Calu3 (cell line): Measurements from ENCODE around the gene IGFN1. TPM values are rescaled to one million over a fixed set of nuclear protein-coding genes. Genes with fewer than 3 reads are reported as not detected.

Source experiments
- BruUV-seq: library from RNA; stranded (reverse); fragments of 400-500 nt; replicated peaks from 2 replicates; lab custom pipeline; 2021; lab: Mats Ljungman, UMichigan
- CTCF ChIA-PET: fragments of 300-600 bp; sonication (Branson Sonifier 250); formaldehyde crosslinking; loops from one replicate; lab custom pipeline; 2022; ENCODE audit warnings: antibody characterized with exemption; lab: Charles Lee
- DNase-seq: peaks from one replicate; pipeline ENCODE4 v3.0.0; 2022
- H3K27ac Mint-ChIP-seq: one replicate; pipeline ENCODE4 v1.8.0; 2022; ENCODE audit warnings: mixed read lengths; ENCODE audit not compliant: unreplicated experiment
- H3K27me3 Mint-ChIP-seq: one replicate; pipeline ENCODE4 v1.8.0; 2022; ENCODE audit warnings: mixed read lengths; ENCODE audit not compliant: unreplicated experiment
- H3K36me3 Mint-ChIP-seq: one replicate; pipeline ENCODE4 v1.8.0; 2022; ENCODE audit warnings: mild to moderate bottlenecking, moderate library complexity, mixed read lengths; ENCODE audit not compliant: insufficient read depth, unreplicated experiment
- H3K4me1 Mint-ChIP-seq: one replicate; pipeline ENCODE4 v1.8.0; 2022; ENCODE audit warnings: mild to moderate bottlenecking, low read depth, mixed read lengths; ENCODE audit not compliant: unreplicated experiment
- H3K4me3 Mint-ChIP-seq: one replicate; pipeline ENCODE4 v1.8.0; 2022; ENCODE audit warnings: mild to moderate bottlenecking, low read depth, moderate library complexity, mixed read lengths; ENCODE audit not compliant: unreplicated experiment
- H3K9me3 Mint-ChIP-seq: one replicate; pipeline ENCODE4 v1.8.0; 2022; ENCODE audit warnings: low read depth, mixed read lengths; ENCODE audit not compliant: unreplicated experiment
- intact Hi-C: fragments of 100-400 bp; cut with micrococcal nuclease; formaldehyde crosslinking; loops from one replicate; pipeline ENCODE4 v1.10.0; 2022; ENCODE audit not compliant: unreplicated experiment
- total RNA-seq: library from RNA; stranded (reverse); gene quantifications from 2 replicates; pipeline ENCODE4 v1.2.3, GENCODE V29; 2022
- TF ChIP-seq, protein P1 (sequence below): fragments of 200-600 bp; IDR thresholded peaks from one replicate; pipeline ENCODE4 v1.8.0; 2022; ENCODE audit warnings: antibody characterized with exemption; ENCODE audit not compliant: unreplicated experiment

The IGFN1 gene
- total RNA-seq, 1 experiment from 2014 or later = not detected

DNA sequence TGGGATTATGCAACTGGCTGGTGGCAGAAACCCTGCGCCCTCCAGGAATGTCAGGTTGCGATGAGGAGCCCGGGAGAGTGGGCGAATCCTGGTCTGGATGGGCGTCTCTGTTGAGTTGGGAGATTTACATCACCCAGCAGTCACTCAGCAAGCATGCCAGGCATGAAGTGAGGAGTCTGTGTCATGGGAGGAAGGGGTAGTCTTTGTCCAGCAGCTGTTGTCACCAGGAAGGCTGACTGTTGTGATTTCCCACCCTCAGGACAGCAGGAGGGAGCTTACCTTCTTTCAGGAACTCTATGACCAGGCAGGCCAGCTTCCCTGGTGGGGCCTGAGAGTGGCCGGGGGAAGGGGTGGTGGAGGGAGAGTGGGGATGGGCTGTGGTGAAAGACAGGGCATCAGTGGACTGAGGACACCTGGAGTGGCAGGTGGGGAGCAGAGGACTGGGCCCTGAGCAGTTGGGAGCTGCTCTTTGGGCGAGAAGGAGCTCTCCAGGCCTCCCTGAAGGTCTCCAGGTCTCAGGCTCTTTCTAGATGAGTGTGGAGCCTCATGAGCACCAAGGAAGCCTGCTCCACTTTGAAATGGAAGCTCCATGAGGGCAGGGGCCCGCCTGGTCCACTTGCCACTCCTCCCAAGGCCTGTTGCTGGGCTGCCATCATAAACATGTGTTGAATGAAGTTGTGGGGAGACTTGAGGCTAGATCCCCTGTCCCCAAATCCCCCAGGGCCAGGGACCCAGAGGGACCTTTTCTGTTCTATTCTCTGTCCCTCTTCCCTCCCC lies 71.3 kb downstream of the IGFN1 start:
- intact Hi-C loops = no loop called here
- Mint-ChIP-seq H3K9me3 (no peaks in the 10 kb centered on the region), H3K27ac (no peak overlapping the region), H3K4me1 (peaks cover 16% of the 10 kb centered on the region), H3K4me3 (no peak overlapping the region), H3K36me3 (no peaks in the 10 kb centered on the region), H3K27me3 (no peaks in the 10 kb centered on the region)
- TF ChIP-seq, protein P1, sequence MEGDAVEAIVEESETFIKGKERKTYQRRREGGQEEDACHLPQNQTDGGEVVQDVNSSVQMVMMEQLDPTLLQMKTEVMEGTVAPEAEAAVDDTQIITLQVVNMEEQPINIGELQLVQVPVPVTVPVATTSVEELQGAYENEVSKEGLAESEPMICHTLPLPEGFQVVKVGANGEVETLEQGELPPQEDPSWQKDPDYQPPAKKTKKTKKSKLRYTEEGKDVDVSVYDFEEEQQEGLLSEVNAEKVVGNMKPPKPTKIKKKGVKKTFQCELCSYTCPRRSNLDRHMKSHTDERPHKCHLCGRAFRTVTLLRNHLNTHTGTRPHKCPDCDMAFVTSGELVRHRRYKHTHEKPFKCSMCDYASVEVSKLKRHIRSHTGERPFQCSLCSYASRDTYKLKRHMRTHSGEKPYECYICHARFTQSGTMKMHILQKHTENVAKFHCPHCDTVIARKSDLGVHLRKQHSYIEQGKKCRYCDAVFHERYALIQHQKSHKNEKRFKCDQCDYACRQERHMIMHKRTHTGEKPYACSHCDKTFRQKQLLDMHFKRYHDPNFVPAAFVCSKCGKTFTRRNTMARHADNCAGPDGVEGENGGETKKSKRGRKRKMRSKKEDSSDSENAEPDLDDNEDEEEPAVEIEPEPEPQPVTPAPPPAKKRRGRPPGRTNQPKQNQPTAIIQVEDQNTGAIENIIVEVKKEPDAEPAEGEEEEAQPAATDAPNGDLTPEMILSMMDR = no peak
- CTCF ChIA-PET = interaction anchor here (0.5 to 1.6 kb wide), 3 partner anchors 106 to 241 kb away, joined by 3 to 4 read pairs (median 3); partner anchors contain the start of gene ASCL5
- no peak for DNase-seq
- BruUV-seq = no TSS peak

DNA sequence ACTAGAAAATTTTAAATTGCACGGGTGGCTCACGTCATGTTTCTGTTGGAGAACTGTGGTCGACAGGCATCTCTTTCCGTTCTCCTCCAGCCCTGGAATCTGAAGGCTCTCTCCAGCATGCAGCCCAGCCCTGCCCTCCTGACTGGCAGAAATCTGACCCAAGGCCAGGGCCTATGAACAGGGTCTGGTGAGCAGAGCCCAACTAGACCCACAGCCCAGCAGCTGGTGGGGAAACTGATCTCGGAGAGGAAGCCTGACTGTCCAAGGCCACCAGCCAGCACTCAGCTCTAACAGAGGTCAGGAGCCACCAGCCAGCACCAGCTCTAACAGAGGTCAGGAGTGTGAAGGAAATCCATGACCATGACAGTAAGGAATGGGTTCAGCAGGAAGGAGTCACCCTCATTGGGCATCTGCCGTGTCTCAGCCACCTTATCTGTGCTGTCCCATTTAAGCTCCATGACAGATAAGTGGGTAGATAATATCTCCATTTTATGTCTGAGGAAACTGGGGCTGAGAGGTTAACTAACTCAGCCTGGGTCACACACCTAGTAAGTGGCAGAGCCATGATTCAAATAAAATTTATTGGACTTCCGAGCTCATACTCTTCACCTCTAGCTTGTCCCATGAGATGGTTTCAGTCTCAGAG lies 72.5 kb downstream of the IGFN1 start:
- CTCF ChIA-PET = interaction anchor here (1.6 kb wide), 1 partner anchor 136 kb away, joined by 3 read pairs; the partner anchor contains the start of gene ASCL5
- H3K4me1 Mint-ChIP-seq = peaks cover 28% of the 10 kb centered on the region

DNA sequence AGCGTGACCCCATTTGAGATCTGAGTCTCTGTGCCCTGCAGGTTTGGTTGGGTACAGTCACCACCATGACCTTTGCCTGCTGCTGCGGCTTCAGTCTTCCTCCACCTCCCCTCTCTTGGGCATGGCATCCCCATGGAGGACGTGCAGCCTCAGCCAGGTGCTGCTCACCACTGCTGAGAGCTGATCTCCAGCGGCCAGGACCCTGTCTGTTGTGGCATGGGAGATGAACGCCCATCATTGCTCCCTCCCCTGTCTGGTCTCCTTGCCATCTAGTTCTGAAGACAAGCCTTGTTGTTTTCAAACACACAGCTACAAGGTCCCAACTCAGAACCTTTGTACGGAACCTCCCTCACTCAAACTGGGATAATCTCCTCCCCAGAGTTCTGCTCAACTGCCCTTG lies 73.4 kb downstream of the IGFN1 start:
- Mint-ChIP-seq H3K4me3 (no peak overlapping the region), H3K36me3 (peaks cover 5% of the 10 kb centered on the region), H3K27me3 (no peaks in the 10 kb centered on the region), H3K27ac (no peak overlapping the region), H3K9me3 (no peaks in the 10 kb centered on the region), H3K4me1 (peaks cover 37% of the 10 kb centered on the region)
- BruUV-seq = no TSS peak
- no peak for DNase-seq
- intact Hi-C loops = no loop called here
- CTCF ChIA-PET = no interaction called here
- TF ChIP-seq, protein P1 = no peak

More for the DNA sequence above, 72.5 kb downstream of the IGFN1 start:
- no peak for DNase-seq
- Mint-ChIP-seq H3K4me3 (no peak overlapping the region), H3K36me3 (peaks cover 5% of the 10 kb centered on the region), H3K27ac (no peak overlapping the region), H3K27me3 (no peaks in the 10 kb centered on the region), H3K9me3 (no peaks in the 10 kb centered on the region)
- intact Hi-C loops = no loop called here
- TF ChIP-seq, protein P1 = no peak
- no TSS peak for BruUV-seq

DNA sequence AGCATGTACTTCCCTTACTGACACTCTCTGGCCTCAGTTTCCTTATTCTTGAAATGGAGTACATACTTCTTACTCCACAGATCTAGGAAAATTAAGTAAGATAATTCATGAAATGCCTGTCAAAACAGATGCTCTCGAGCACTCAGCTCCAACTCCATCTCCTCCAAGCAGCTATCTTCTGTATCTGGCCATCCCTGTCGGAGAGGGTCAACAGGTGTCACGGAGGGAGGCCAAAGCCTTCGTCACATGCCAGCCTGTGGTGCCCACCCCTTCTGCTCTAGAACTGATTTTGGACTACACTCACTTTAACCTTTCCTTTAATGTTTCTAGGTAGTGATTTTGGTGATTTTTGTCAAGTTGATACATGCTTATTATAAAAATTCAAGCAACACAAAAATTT lies 73.9 kb downstream of the IGFN1 start:
- H3K36me3 Mint-ChIP-seq = peaks cover 5% of the 10 kb centered on the region
- CTCF ChIA-PET = no interaction called here
- no TSS peak for BruUV-seq

More for the DNA sequence above, 73.9 kb downstream of the IGFN1 start:
- intact Hi-C loops = no loop called here
- H3K4me3 Mint-ChIP-seq = no peak overlapping the region
- DNase-seq = no peak
- H3K9me3 Mint-ChIP-seq = no peaks in the 10 kb centered on the region
- no peak overlapping the region for H3K27ac Mint-ChIP-seq
- TF ChIP-seq, protein P1 = no peak
- H3K27me3 Mint-ChIP-seq = no peaks in the 10 kb centered on the region
- H3K4me1 Mint-ChIP-seq = peaks cover 42% of the 10 kb centered on the region
